ENCODE data around the gene BRPF3.

GRCh38 chr6:36207155-36207554 is 10.6 kb downstream of the BRPF3 start:
- TF ChIP-seq EZH2 (IDR thresholded peaks at IDR 0.05; ENCODE audit: borderline replicate concordance, low read depth, low read length) (no peak), BRCA1 (IDR thresholded peaks at IDR 0.05) (no peak), BRCA1 (CRISPR knock-in tag; IDR thresholded peaks at IDR 0.05) (no peak), TAF15 (IDR thresholded peaks at IDR 0.05; ENCODE audit: low read depth, low read length) (no peak), CBFB (CRISPR knock-in tag; IDR thresholded peaks at IDR 0.05) (no peak), CREM (IDR thresholded peaks at IDR 0.05; ENCODE audit: low read depth) (no peak), POLR2AphosphoS5 (IDR thresholded peaks at IDR 0.05; ENCODE audit: control insufficient read depth, insufficient read depth, low read depth, low read length) (no peak), ZBTB40 (IDR thresholded peaks at IDR 0.05) (no peak), ZBTB40 (CRISPR knock-in tag; IDR thresholded peaks at IDR 0.05) (no peak), CXXC5 (CRISPR knock-in tag; IDR thresholded peaks at IDR 0.05) (no peak), CTCF (IDR thresholded peaks at IDR 0.05 in 2 of 3, conservative IDR thresholded peaks at IDR 0.05 in 1 of 3; ENCODE audit: insufficient read depth in 2 of 3, low read depth in 1 of 3, low read length in 3 of 3) (no peak), REST (IDR thresholded peaks at IDR 0.05; ENCODE audit: borderline replicate concordance) (no peak), REST (CRISPR knock-in tag; IDR thresholded peaks at IDR 0.05; ENCODE audit: low read depth) (no peak), EWSR1 (IDR thresholded peaks at IDR 0.05; ENCODE audit: borderline replicate concordance, low read depth, partially characterized antibody) (no peak), MAFG (tag; conservative IDR thresholded peaks at IDR 0.05) (no peak)
